Lower leg skin (tissue), 3 donors: ENCODE measurements around the gene PPA1.

Experiments
- POLR2A ChIP-seq, 2 donors: fragments of 450-650 bp; IDR thresholded peaks; one replicate each; pipeline ENCODE4 v1.6.1; 2016 to 2017; ENCODE audit warnings: antibody characterized with exemption in 2 of 2, mild to moderate bottlenecking in 1 of 2, moderate library complexity in 1 of 2
- TF ChIP-seq, protein P1 (sequence below), 3 donors: fragments of 450-650 bp; IDR thresholded peaks; one replicate each; pipeline ENCODE4 v1.5.1; 2016; ENCODE audit warnings: antibody characterized with exemption in 3 of 3, mild to moderate bottlenecking in 3 of 3, moderate library complexity in 2 of 3

DNA sequence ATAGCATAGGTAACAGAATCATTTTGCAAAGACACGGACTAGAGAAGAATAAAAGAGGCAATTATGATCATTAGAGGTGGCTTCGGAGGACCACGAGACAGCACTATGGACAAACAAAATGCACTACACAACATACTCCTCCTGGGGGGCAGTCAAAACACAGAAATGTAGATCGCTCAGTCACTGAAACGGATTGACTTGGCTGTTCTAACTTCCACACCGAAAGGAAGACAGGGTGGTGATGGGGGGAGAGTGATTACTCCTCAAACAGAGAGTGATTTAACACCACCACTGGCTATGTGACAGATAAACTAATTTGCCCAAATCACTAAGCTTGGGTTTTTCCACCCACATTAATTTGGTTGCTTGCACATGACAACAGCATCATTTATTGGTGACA lies 14.1 kb upstream of the PPA1 start:
- TF ChIP-seq, protein P1, sequence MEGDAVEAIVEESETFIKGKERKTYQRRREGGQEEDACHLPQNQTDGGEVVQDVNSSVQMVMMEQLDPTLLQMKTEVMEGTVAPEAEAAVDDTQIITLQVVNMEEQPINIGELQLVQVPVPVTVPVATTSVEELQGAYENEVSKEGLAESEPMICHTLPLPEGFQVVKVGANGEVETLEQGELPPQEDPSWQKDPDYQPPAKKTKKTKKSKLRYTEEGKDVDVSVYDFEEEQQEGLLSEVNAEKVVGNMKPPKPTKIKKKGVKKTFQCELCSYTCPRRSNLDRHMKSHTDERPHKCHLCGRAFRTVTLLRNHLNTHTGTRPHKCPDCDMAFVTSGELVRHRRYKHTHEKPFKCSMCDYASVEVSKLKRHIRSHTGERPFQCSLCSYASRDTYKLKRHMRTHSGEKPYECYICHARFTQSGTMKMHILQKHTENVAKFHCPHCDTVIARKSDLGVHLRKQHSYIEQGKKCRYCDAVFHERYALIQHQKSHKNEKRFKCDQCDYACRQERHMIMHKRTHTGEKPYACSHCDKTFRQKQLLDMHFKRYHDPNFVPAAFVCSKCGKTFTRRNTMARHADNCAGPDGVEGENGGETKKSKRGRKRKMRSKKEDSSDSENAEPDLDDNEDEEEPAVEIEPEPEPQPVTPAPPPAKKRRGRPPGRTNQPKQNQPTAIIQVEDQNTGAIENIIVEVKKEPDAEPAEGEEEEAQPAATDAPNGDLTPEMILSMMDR (IDR thresholded peaks at IDR 0.05) = no peak
- no peak for TF ChIP-seq POLR2A (IDR thresholded peaks at IDR 0.05)
